Omental fat pad (tissue), 4 donors: ENCODE results near the gene BCR. TPM values are rescaled to one million over a fixed set of nuclear protein-coding genes. Genes with fewer than 3 reads are reported as not detected.

Source experiments
- ATAC-seq: fragments of 150-250 bp; one replicate; pipeline ENCODE4 v1.9.1; 2016; ENCODE audit warnings: mild to moderate bottlenecking, moderate library complexity; ENCODE audit not compliant: low FRiP score
- DNase-seq: peaks from one replicate; pipeline ENCODE4 v3.0.0-alpha.2; 2019; ENCODE audit warnings: low spot score
- CTCF ChIP-seq, 3 donors: fragments of 450-650 bp; IDR thresholded peaks; one replicate each; pipeline ENCODE4 v1.5.1; 2016 to 2017; ENCODE audit warnings: antibody characterized with exemption in 3 of 3, mild to moderate bottlenecking in 3 of 3, moderate library complexity in 2 of 3
- total RNA-seq, 4 donors: library from RNA; depleted of rRNA; stranded (reverse); fragments of >200 nt; gene quantifications; one replicate each; pipeline ENCODE4 v1.1.0, GENCODE V29; 2016

BCR gene
- total RNA-seq, 4 donors from 2014 or later, result 34.8 to 128 (median 51.4) TPM

GRCh38 chr22:23151827-23152226 lies 28.5 kb upstream of the BCR start:
- TF ChIP-seq CTCF (IDR thresholded peaks at IDR 0.05), result no peak
- ATAC-seq (no peak), DNase-seq (no peak)

- no peak for TF ChIP-seq CTCF (IDR thresholded peaks at IDR 0.05)
- no peak for ATAC-seq
- DNase-seq, result no peak
Observed at GRCh38 chr22:23152238-23153114, 27.8 kb upstream of the BCR start.

- ATAC-seq (no peak), DNase-seq (no peak)
- no peak for TF ChIP-seq CTCF (IDR thresholded peaks at IDR 0.05)
Observed at GRCh38 chr22:23153994-23154393, 26.3 kb upstream of the BCR start.

- ATAC-seq, result no peak
- TF ChIP-seq CTCF (IDR thresholded peaks at IDR 0.05), result no peak
- no peak for DNase-seq
Observed at GRCh38 chr22:23154461-23154860, 25.8 kb upstream of the BCR start.

GRCh38 chr22:23155143-23155542 lies 25.2 kb upstream of the BCR start:
- TF ChIP-seq CTCF (IDR thresholded peaks at IDR 0.05), result no peak
- ATAC-seq, result no peak

GRCh38 chr22:23155831-23156230 lies 24.5 kb upstream of the BCR start:
- no peak for TF ChIP-seq CTCF (IDR thresholded peaks at IDR 0.05)
- no peak for DNase-seq
- no peak for ATAC-seq

More at GRCh38 chr22:23155143-23155542, 25.2 kb upstream of the BCR start:
- no peak for DNase-seq

GRCh38 chr22:23156286-23156685 lies 24.0 kb upstream of the BCR start:
- DNase-seq (no peak), ATAC-seq (no peak)
- TF ChIP-seq CTCF (IDR thresholded peaks at IDR 0.05), result no peak
